Measurements from ENCODE around the gene COL5A2.
A peak's percentile ranks its signal among the peaks of the same experiment; 100 is the strongest.

Gene COL5A2

DNA sequence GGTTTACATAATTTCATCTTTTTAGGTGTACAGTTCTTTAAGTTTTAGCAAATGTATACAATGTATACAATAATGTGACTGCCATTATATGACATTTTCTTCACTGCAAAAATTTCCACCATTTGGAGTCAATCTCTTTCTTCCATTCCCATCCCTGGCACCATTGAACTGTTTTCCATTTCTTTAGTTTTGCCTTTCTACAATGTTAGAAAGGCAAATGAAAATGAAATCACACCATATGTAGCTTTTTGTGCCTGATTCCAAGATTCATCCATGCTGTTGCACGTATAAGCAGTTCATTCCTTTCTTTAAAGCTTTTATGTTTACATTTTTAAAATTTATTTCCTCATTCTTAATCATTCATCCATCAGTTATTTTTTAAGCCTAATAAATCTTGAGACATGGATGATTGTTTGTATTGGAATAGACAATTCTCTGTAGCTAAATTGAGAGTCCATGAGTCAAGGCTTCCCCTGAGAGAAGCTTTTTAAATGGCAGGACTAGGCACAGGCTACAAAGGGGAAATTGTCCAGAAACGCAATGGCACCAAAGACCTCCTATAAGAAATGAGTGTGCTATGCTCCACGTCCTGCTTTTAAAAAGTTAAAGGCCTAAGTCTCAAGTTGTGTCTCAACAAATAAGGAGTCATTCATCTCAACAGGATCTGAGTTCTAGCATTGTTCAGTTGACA is 8.7 kb upstream of the COL5A2 start:
- ChIA-PET CTCF (no interaction called here), POLR2A (no interaction called here)
- TF ChIP-seq NFRKB (IDR thresholded peaks at IDR 0.05) (no peak), TARDBP (IDR thresholded peaks at IDR 0.05) (no peak), LEF1 (IDR thresholded peaks at IDR 0.05; ENCODE audit: borderline replicate concordance) (no peak), HDGF (IDR thresholded peaks at IDR 0.05; ENCODE audit: borderline replicate concordance) (no peak), FOXK2 (IDR thresholded peaks at IDR 0.05) (no peak)
- no peak for DNase-seq (ENCODE audit: extremely low spot score)

DNA sequence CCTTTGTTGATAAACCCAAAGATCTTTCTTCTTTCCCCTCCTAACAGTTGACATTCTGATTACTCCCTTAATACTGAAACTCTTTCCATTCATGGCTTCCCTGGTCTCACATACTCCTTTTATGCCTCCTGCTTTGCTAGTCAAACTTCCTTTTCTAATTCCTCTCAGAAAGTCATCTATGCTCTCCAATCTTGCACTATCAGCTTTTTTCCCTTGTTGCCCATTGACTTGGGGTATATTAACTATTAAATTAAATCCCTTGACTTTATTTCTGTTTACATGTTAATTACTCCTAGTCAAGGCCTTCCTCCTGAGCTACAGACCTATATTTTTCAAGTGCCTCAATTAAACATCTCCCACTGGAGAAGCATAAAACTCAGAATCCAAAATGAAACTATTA is 3.6 kb upstream of the COL5A2 start:
- POLR2A ChIA-PET = no interaction called here
- TF ChIP-seq ZNF384 (IDR thresholded peaks at IDR 0.05) (no peak), L3MBTL2 (conservative IDR thresholded peaks at IDR 0.05) (no peak), CTBP1 (IDR thresholded peaks at IDR 0.05; ENCODE audit: borderline replicate concordance) (no peak), BHLHE40 (IDR thresholded peaks at IDR 0.05; ENCODE audit: borderline replicate concordance) (no peak), HDGF (IDR thresholded peaks at IDR 0.05; ENCODE audit: borderline replicate concordance) (no peak), FOXM1 (IDR thresholded peaks at IDR 0.05; ENCODE audit: borderline replicate concordance) (no peak)
- DNase-seq (ENCODE audit: extremely low spot score) = no peak
- CTCF ChIA-PET = no interaction called here

DNA sequence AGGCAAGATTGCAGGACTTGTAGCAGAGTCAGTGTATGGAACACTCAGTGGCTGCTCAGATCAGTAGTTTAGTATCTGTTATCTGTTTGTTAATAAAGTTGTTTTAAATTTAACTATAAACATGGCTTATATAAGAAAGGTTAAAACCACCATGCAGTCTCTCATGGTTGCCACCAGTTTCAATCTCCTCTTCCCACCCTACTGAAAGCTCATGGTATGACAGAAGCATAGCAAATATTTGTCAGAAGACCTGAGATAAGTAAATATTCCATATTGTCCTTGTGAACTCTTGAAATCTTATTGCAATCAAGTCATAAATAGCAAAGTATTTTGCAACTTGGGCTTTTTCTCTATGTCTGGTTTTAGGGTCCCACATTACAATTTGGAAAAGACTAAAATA is 2.1 kb upstream of the COL5A2 start:
- POLR2A ChIA-PET = no interaction called here
- no peak for TF ChIP-seq SP1 (IDR thresholded peaks at IDR 0.05)
- no peak for TF ChIP-seq FOXM1 (IDR thresholded peaks at IDR 0.05; ENCODE audit: borderline replicate concordance)
- TF ChIP-seq HDGF (IDR thresholded peaks at IDR 0.05; ENCODE audit: borderline replicate concordance) = no peak
- TF ChIP-seq LEF1 (IDR thresholded peaks at IDR 0.05; ENCODE audit: borderline replicate concordance) = no peak
- no peak for TF ChIP-seq ELF4 (IDR thresholded peaks at IDR 0.05)
- no peak for TF ChIP-seq SUZ12 (IDR thresholded peaks at IDR 0.05)
- no peak for TF ChIP-seq L3MBTL2 (conservative IDR thresholded peaks at IDR 0.05)
- TF ChIP-seq ZNF384 (IDR thresholded peaks at IDR 0.05) = no peak
- DNase-seq (ENCODE audit: extremely low spot score) = no peak
- CTCF ChIA-PET = no interaction called here

DNA sequence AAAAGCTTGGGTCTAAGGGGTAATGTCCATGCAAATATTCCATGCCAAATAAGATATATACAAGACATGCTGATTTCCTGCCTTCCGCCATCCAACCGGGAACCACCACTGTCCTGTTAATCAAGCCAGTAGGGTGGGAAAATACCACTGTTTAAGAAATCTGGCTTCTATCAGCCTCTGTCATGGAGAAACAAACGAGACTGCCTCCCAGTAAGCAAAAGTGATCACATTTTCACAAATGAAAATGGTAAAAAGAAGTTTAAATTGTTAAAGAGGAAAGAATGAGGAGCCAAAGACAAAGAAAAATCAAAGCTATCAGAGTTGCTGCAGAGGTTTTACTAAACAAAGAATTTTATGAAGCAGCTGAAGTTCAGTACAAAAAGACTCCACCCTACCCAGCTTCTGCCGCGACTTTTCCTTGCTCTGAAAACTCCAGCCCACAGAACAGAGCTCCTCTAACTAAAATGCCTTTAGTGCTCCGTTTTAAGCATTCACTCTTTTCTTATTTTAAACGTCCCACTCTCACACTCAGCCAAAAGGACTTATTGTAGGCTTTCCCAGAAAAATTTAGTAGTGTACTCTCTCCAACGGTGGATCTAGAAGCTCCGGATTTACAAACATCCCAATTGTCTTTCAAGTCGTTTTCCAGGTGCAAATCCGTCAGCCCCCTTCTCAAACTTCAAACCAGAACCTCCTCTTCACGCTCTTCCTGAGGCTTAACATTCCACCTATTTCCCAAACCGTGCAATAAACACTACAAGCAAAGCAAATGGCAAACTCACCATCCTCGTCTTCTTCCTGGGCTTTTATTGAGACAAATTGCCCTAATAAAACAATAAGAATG is 613 bp downstream of the COL5A2 start:
- peak; percentile 7 for DNase-seq (ENCODE audit: extremely low spot score)
- ChIA-PET CTCF (interaction anchor here (0.6 kb wide), 1 partner anchor 81 kb away, joined by 3 read pairs; no protein-coding TSS in a partner anchor), POLR2A (no interaction called here)
- no peak for TF ChIP-seq ARNT (IDR thresholded peaks at IDR 0.05)
- TF ChIP-seq, protein P1, sequence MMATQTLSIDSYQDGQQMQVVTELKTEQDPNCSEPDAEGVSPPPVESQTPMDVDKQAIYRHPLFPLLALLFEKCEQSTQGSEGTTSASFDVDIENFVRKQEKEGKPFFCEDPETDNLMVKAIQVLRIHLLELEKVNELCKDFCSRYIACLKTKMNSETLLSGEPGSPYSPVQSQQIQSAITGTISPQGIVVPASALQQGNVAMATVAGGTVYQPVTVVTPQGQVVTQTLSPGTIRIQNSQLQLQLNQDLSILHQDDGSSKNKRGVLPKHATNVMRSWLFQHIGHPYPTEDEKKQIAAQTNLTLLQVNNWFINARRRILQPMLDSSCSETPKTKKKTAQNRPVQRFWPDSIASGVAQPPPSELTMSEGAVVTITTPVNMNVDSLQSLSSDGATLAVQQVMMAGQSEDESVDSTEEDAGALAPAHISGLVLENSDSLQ (IDR thresholded peaks at IDR 0.05) = no peak
- TF ChIP-seq L3MBTL2 (conservative IDR thresholded peaks at IDR 0.05) = no peak
- no peak for TF ChIP-seq HDGF (IDR thresholded peaks at IDR 0.05; ENCODE audit: borderline replicate concordance)
- TF ChIP-seq LEF1 (IDR thresholded peaks at IDR 0.05; ENCODE audit: borderline replicate concordance) = no peak
- no peak for TF ChIP-seq CTBP1 (IDR thresholded peaks at IDR 0.05; ENCODE audit: borderline replicate concordance)
- TF ChIP-seq BHLHE40 (IDR thresholded peaks at IDR 0.05; ENCODE audit: borderline replicate concordance) = no peak
- TF ChIP-seq SUZ12 (IDR thresholded peaks at IDR 0.05) = no peak
- no peak for TF ChIP-seq SP1 (IDR thresholded peaks at IDR 0.05)
- TF ChIP-seq FOXM1 (IDR thresholded peaks at IDR 0.05; ENCODE audit: borderline replicate concordance) = no peak
- no peak for TF ChIP-seq FOXK2 (IDR thresholded peaks at IDR 0.05)
- no peak for TF ChIP-seq FOXA1 (IDR thresholded peaks at IDR 0.05)
- TF ChIP-seq NFRKB (IDR thresholded peaks at IDR 0.05) = no peak
- TF ChIP-seq ELF4 (IDR thresholded peaks at IDR 0.05) = no peak
- no peak for TF ChIP-seq TARDBP (IDR thresholded peaks at IDR 0.05)
- TF ChIP-seq ZNF384 (IDR thresholded peaks at IDR 0.05) = no peak

DNA sequence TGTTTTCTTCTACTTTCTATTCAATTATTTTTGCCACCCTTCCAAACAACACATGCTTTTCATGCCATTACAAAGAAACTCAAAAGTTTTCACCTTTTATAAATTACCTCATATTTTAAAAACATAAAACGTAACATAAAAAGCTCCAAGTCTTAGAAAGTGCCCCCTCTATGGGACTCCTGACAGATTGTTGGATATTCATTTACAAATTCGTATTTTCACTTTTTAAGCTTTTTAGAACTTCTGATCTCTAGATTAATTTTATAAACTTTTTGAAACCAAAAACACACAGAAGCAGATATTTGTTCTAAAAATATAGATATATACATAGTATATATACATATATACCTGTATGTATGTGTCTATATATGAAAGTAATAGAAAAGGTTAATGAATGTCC is 1.5 kb downstream of the COL5A2 start:
- no peak for DNase-seq (ENCODE audit: extremely low spot score)
- CTCF ChIA-PET = no interaction called here
- POLR2A ChIA-PET = no interaction called here
- TF ChIP-seq FOXA1 (IDR thresholded peaks at IDR 0.05) (no peak), ZNF384 (IDR thresholded peaks at IDR 0.05) (no peak)

DNA sequence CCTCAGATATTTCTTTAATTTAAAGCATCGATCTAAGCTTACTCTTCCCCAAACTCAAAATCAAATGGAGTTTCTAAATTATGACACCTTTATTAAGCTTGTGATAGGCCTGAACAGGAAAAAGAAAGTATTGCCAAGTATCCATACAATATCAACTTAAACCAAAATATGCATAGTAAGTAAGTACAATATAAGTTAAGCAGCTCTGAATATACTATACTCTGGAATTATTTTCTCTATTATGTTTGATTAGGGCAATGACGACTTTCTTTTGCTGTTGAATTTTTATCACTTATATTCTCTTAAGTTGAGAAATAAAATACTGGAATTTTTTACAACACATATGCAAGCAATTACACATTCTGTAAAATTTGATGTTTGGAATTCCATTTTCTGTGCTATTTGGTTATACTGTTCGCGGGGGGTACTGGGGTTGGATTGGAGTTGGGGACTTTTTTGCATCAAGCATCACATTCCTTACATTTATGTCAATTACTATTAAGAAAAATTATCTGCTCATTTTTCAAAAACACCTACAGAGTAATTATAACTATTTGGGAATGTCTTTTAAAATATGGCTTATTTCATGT is 2.2 kb downstream of the COL5A2 start:
- no peak for TF ChIP-seq HDGF (IDR thresholded peaks at IDR 0.05; ENCODE audit: borderline replicate concordance)
- TF ChIP-seq FOXK2 (IDR thresholded peaks at IDR 0.05) = no peak
- TF ChIP-seq ARNT (IDR thresholded peaks at IDR 0.05) = no peak
- no peak for TF ChIP-seq CTBP1 (IDR thresholded peaks at IDR 0.05; ENCODE audit: borderline replicate concordance)
- no peak for TF ChIP-seq BHLHE40 (IDR thresholded peaks at IDR 0.05; ENCODE audit: borderline replicate concordance)
- TF ChIP-seq ELF4 (IDR thresholded peaks at IDR 0.05) = no peak
- TF ChIP-seq LEF1 (IDR thresholded peaks at IDR 0.05; ENCODE audit: borderline replicate concordance) = no peak
- TF ChIP-seq FOXM1 (IDR thresholded peaks at IDR 0.05; ENCODE audit: borderline replicate concordance) = no peak
- no peak for TF ChIP-seq NFRKB (IDR thresholded peaks at IDR 0.05)
- no peak for TF ChIP-seq SUZ12 (IDR thresholded peaks at IDR 0.05)
- TF ChIP-seq SP1 (IDR thresholded peaks at IDR 0.05) = no peak
- TF ChIP-seq TARDBP (IDR thresholded peaks at IDR 0.05) = no peak
- TF ChIP-seq ZNF384 (IDR thresholded peaks at IDR 0.05) = no peak
- TF ChIP-seq L3MBTL2 (conservative IDR thresholded peaks at IDR 0.05) = no peak
- TF ChIP-seq, protein P1 (IDR thresholded peaks at IDR 0.05) = no peak
- TF ChIP-seq FOXA1 (IDR thresholded peaks at IDR 0.05) = no peak
- no peak for DNase-seq (ENCODE audit: extremely low spot score)
- ChIA-PET CTCF (interaction anchor here (0.6 kb wide), 1 partner anchor 10 kb away, joined by 5 read pairs; no protein-coding TSS in a partner anchor), POLR2A (no interaction called here)
